Left lung (tissue), 10 donors: Measurements from ENCODE around the gene NDUFAF2. TPM values are rescaled to one million over a fixed set of nuclear protein-coding genes. Genes with fewer than 3 reads are reported as not detected.

Source experiments
- ATAC-seq: fragments of 200-7000 bp; cut with Tn5 transposase; one replicate; pipeline ENCODE4 v1.9.1; 2020; ENCODE audit warnings: moderate library complexity
- DNase-seq, 4 donors: peaks; one replicate each; pipeline ENCODE4 v3.0.0-alpha.2; 2013 to 2020
- H3K27ac ChIP-seq, 2 donors: fragments of 200-600 bp; sonication (generic) in 1 of 2; one replicate each; pipeline versions ENCODE4 v1.5.0 to v1.8.0; 2020 to 2021
- H3K27me3 ChIP-seq, 2 donors: fragments of 200-600 bp; sonication (generic) in 1 of 2; one replicate each; pipeline versions ENCODE4 v1.5.0 to v1.8.0; 2020 to 2021
- H3K36me3 ChIP-seq, 2 donors: fragments of 200-600 bp; sonication (generic) in 1 of 2; one replicate each; pipeline versions ENCODE4 v1.5.0 to v1.8.0; 2020 to 2021
- H3K4me1 ChIP-seq, 2 donors: fragments of 200-600 bp; one replicate each; pipeline ENCODE4 v1.8.0; 2021
- H3K4me3 ChIP-seq, 2 donors: fragments of 200-600 bp; sonication (generic) in 1 of 2; one replicate each; pipeline versions ENCODE4 v1.5.0 to v1.8.0; 2020 to 2021; ENCODE audit warnings: mild to moderate bottlenecking in 1 of 2
- H3K9me3 ChIP-seq, 2 donors: fragments of 200-600 bp; sonication (generic) in 1 of 2; one replicate each; pipeline versions ENCODE4 v1.5.0 to v1.8.0; 2020 to 2021
- CTCF ChIP-seq, 2 donors: fragments of 200-600 bp; sonication (generic) in 1 of 2; IDR thresholded peaks; one replicate each; pipeline versions ENCODE4 v1.5.0 to v1.8.0; 2021; ENCODE audit warnings: antibody characterized with exemption in 2 of 2
- intact Hi-C, 2 donors: fragments of 100-400 bp; cut with DNase I; formaldehyde crosslinking; loops; one replicate each; pipeline versions ENCODE4 v1.11.2 to v1.14.2; 2022
- polyA plus RNA-seq, 6 donors: library from polyadenylated mRNA; unstranded; fragments of 120-200 nt; gene quantifications; one replicate each; pipeline ENCODE4 v1.2.1, GENCODE V29; 2013; ENCODE audit not compliant: insufficient read length in 6 of 6
- total RNA-seq, 2 donors: library from RNA; stranded (reverse); fragmentation: NEBNext Ultra II Directional; extraction: Animal tissue kit (Norgen Biotek cat#: 25700); gene quantifications; one replicate each; pipeline ENCODE4 v1.2.1, GENCODE V29; 2021
- donor health status: DM: no; HTN: yes; CAD: no.
- donor health status: DM: no; HTN: no; CAD: no.

NDUFAF2 gene
- total and polyA plus RNA-seq, 8 donors: 18.4 to 32.7 (median 28.6) TPM

- intact Hi-C loops: no loop called here
- peak; percentile 18 to 26 for TF ChIP-seq CTCF (IDR thresholded peaks at IDR 0.05)
- no peaks in the 10 kb centered on the region for H3K4me1 ChIP-seq
- no peak for DNase-seq
- H3K36me3 ChIP-seq: no peaks in the 10 kb centered on the region
- no peak overlapping the region for H3K27ac ChIP-seq
- ATAC-seq: no peak
- H3K4me3 ChIP-seq: no peak overlapping the region
- H3K9me3 ChIP-seq: no peaks in the 10 kb centered on the region
- H3K27me3 ChIP-seq: no peaks in the 10 kb centered on the region
Measured at GRCh38 chr5:60960591-60960990, 15.6 kb downstream of the NDUFAF2 start.

GRCh38 chr5:60961685-60962084 is 16.7 kb downstream of the NDUFAF2 start:
- H3K9me3 ChIP-seq: peaks cover 0 to 9% of the 10 kb centered on the region in 2 donors
- H3K4me3 ChIP-seq: no peak overlapping the region
- no peak overlapping the region for H3K27ac ChIP-seq
- H3K36me3 ChIP-seq: no peaks in the 10 kb centered on the region
- TF ChIP-seq CTCF (IDR thresholded peaks at IDR 0.05): no peak
- ATAC-seq (peak; percentile 33), DNase-seq (no peak)
- no peaks in the 10 kb centered on the region for H3K27me3 ChIP-seq
- H3K4me1 ChIP-seq: no peaks in the 10 kb centered on the region
- intact Hi-C loops: no loop called here

- no peak overlapping the region for H3K4me3 ChIP-seq
- peaks cover 0 to 29% of the 10 kb centered on the region in 2 donors for H3K9me3 ChIP-seq
- H3K4me1 ChIP-seq: no peaks in the 10 kb centered on the region
- no peaks in the 10 kb centered on the region for H3K36me3 ChIP-seq
- ATAC-seq: no peak
- no peak overlapping the region for H3K27ac ChIP-seq
- DNase-seq: no peak
- intact Hi-C loops: no loop called here
- no peaks in the 10 kb centered on the region for H3K27me3 ChIP-seq
- no peak for TF ChIP-seq CTCF (IDR thresholded peaks at IDR 0.05)
Measured at GRCh38 chr5:60972231-60972630, 27.2 kb downstream of the NDUFAF2 start.

- TF ChIP-seq CTCF (IDR thresholded peaks at IDR 0.05): no peak
- DNase-seq (no peak), ATAC-seq (no peak)
- Histone ChIP-seq H3K9me3 (peaks cover 0 to 9% of the 10 kb centered on the region in 2 donors), H3K36me3 (no peaks in the 10 kb centered on the region), H3K27me3 (no peaks in the 10 kb centered on the region), H3K27ac (no peak overlapping the region), H3K4me1 (no peaks in the 10 kb centered on the region), H3K4me3 (no peak overlapping the region)
- intact Hi-C loops: no loop called here
Measured at GRCh38 chr5:60977956-60978737, 33.1 kb downstream of the NDUFAF2 start.

- Histone ChIP-seq H3K27me3 (no peaks in the 10 kb centered on the region), H3K9me3 (peaks cover 0 to 9% of the 10 kb centered on the region in 2 donors), H3K4me3 (no peak overlapping the region), H3K4me1 (no peaks in the 10 kb centered on the region), H3K27ac (no peak overlapping the region), H3K36me3 (no peaks in the 10 kb centered on the region)
- no peak for ATAC-seq
- TF ChIP-seq CTCF (IDR thresholded peaks at IDR 0.05): no peak
- DNase-seq: no peak
- intact Hi-C loops: no loop called here
Measured at GRCh38 chr5:60978968-60979367, 34.0 kb downstream of the NDUFAF2 start.
